Activated naive CD4-positive, alpha-beta T cell treated with anti-CD3 and anti-CD28 coated beads for 36 hours (primary cell): ENCODE results near the gene ASTN2. TPM values are rescaled to one million over a fixed set of nuclear protein-coding genes. Genes with fewer than 3 reads are reported as not detected.

Source experiments
- CTCF ChIA-PET: fragments of 350-600 bp; sonication (Branson Sonifier 250); formaldehyde crosslinking; loops from one replicate; lab custom pipeline; 2021; ENCODE audit warnings: antibody characterized with exemption; lab: Charles Lee
- DNase-seq: peaks from one replicate; pipeline ENCODE4 v3.0.0-alpha.2; 2020
- H3K27ac Mint-ChIP-seq: one replicate; pipeline ENCODE4 v1.8.0; 2021; ENCODE audit warnings: mild to moderate bottlenecking, mixed read lengths
- H3K27me3 Mint-ChIP-seq: one replicate; pipeline ENCODE4 v1.8.0; 2021; ENCODE audit warnings: low read depth, mixed read lengths
- H3K36me3 Mint-ChIP-seq: one replicate; pipeline ENCODE4 v1.8.0; 2021; ENCODE audit warnings: low read depth, mixed read lengths
- H3K4me1 Mint-ChIP-seq: one replicate; pipeline ENCODE4 v1.8.0; 2021; ENCODE audit warnings: low read depth, mixed read lengths
- H3K4me3 Mint-ChIP-seq: one replicate; pipeline ENCODE4 v1.8.0; 2021; ENCODE audit warnings: mild to moderate bottlenecking, moderate library complexity, mixed read lengths
- H3K9me3 Mint-ChIP-seq: one replicate; pipeline ENCODE4 v1.8.0; 2021; ENCODE audit warnings: mixed read lengths
- intact Hi-C: fragments of 100-400 bp; cut with micrococcal nuclease; formaldehyde crosslinking; loops from one replicate; pipeline ENCODE4 v1.15.1; 2023
- total RNA-seq, 2 experiments: library from RNA; stranded (reverse); gene quantifications; one replicate each; pipeline ENCODE4 v1.2.3, GENCODE V29; 2021

The ASTN2 gene
- total RNA-seq, 2 experiments from 2014 or later: 6.0 to 6.6 TPM

DNA sequence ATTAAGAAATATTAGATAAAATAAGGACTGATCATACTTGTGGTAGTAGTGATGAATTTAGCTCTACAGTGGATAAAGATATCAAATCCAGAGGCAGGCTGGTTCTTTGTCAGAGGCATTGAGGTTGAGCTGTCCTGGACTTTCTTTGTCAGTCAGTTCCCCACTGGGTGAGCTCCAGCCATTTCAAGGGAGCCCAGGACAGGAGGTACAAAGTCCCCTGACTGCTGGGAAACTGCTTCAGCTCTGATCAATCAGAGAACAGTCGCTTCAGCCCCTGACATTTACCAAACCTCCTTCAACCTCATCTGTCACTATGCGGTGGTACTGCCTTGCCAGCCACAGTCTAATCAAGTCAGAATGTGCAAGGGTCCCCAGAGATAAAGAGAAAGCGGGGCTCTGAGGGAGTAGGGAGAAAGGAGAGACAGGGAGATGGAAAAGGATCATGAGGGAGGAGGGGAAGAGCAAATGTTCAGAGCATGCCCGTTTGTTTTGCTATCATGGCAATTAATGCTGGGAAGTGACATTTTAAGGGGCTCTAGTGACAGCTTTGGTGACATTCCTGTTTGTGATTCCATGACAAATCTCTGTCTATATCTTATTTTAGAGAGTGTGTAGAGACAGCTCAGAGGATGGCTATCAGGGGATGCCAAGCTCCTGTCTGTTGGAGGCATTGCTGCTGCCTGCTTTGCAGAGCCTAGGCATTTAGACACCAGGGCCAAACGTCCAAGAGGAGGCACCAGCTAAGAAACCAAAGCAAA is 223.2 kb downstream of the ASTN2 start:
- Mint-ChIP-seq H3K4me3 (no peak overlapping the region), H3K36me3 (no peaks in the 10 kb centered on the region), H3K9me3 (peaks cover 11% of the 10 kb centered on the region), H3K4me1 (no peaks in the 10 kb centered on the region), H3K27ac (no peak overlapping the region), H3K27me3 (no peaks in the 10 kb centered on the region)
- CTCF ChIA-PET: no interaction called here
- intact Hi-C loops: no loop called here
- no peak for DNase-seq

DNA sequence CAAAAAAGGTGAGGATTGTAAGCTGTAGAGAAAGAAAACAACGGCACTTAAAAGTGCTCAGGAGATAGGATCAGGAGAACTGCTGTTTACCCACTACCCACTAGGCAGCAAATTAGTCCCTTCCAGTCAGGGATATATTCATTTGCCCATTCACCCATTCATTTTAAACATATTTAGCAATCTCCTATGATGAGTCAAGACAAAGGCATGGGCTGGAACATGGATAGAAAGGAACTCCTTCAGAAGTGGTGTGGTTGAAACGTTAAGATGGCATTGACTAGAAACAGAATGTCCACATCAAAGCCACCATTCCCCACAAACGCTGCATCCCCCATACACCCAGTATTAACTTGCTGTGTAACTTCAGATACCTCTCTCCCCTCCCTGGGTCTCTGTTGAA is 225.7 kb downstream of the ASTN2 start:
- intact Hi-C loops: no loop called here
- CTCF ChIA-PET: no interaction called here
- no peak overlapping the region for H3K4me3 Mint-ChIP-seq
- DNase-seq: no peak
- no peaks in the 10 kb centered on the region for H3K4me1 Mint-ChIP-seq
- peaks cover 3% of the 10 kb centered on the region for H3K27me3 Mint-ChIP-seq
- H3K27ac Mint-ChIP-seq: no peak overlapping the region
- peaks cover 4% of the 10 kb centered on the region for H3K9me3 Mint-ChIP-seq
- no peaks in the 10 kb centered on the region for H3K36me3 Mint-ChIP-seq

DNA sequence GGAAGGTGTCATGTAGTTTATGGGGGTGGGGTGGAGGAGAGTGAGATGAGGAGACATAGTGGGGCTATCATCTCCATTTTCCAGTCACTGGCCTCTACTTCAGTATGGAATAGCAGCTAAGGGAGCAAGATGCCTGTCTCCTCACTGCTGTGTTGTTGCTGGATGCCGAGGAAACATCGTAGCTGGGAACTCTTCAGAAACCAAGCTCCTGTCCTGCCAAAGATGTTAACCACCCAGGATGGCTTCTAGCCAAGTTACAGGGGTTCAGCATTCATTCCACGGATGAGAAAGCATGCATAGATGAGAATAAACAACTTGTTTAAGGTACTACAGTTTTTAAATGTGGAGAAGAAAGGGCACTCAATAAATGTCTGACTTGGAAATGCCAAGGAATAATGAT is 226.5 kb downstream of the ASTN2 start:
- no peaks in the 10 kb centered on the region for H3K4me1 Mint-ChIP-seq
- peaks cover 4% of the 10 kb centered on the region for H3K9me3 Mint-ChIP-seq
- DNase-seq: no peak
- CTCF ChIA-PET: no interaction called here
- H3K4me3 Mint-ChIP-seq: no peak overlapping the region
- intact Hi-C loops: no loop called here
- no peak overlapping the region for H3K27ac Mint-ChIP-seq
- H3K36me3 Mint-ChIP-seq: no peaks in the 10 kb centered on the region
- peaks cover 3% of the 10 kb centered on the region for H3K27me3 Mint-ChIP-seq

DNA sequence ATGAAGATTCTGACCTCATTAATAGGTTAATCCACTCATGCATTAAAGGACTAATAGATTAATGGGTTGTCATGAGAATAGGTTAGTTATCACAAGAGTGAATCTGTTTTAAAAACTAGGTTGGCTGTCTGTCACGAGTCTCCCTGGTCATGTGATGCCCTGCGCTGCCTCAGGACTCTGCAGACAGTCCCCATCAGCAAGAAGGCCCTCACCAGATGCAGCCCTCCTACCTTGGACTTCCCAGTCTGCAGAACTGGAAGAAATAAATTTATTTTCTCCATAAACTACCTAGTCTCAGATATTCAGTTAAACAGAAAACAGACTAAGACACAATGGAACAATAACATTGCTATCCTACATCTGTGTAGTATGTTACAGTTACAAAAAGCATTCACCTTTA is 227.4 kb downstream of the ASTN2 start:
- no peaks in the 10 kb centered on the region for H3K36me3 Mint-ChIP-seq
- no peaks in the 10 kb centered on the region for H3K4me1 Mint-ChIP-seq
- peaks cover 3% of the 10 kb centered on the region for H3K27me3 Mint-ChIP-seq
- H3K27ac Mint-ChIP-seq: no peak overlapping the region
- intact Hi-C loops: no loop called here
- no peak overlapping the region for H3K4me3 Mint-ChIP-seq
- no peak for DNase-seq
- CTCF ChIA-PET: no interaction called here
- H3K9me3 Mint-ChIP-seq: no peaks in the 10 kb centered on the region

DNA sequence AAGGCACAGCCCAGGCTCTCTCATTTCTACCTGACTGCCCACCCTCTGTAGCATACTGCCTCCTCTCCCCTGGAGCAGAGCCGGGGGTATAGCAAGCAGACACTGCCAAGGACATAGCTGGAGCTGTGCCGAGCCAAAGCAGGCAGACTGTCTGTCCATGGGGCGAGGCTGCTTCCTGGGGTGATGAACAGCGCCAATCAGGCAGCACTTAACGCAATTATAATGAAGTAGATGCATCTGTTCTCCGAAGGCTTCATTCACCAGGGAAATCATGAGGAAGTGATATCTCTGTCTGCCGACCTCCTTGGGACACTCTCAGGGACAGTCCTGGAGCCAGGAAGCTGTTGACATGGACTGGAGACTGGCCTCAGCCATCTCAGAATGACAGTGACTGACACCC is 230.7 kb downstream of the ASTN2 start:
- H3K9me3 Mint-ChIP-seq: peaks cover 9% of the 10 kb centered on the region
- no peak overlapping the region for H3K27ac Mint-ChIP-seq
- intact Hi-C loops: no loop called here
- H3K4me3 Mint-ChIP-seq: no peak overlapping the region
- peaks cover 3% of the 10 kb centered on the region for H3K27me3 Mint-ChIP-seq
- H3K4me1 Mint-ChIP-seq: no peaks in the 10 kb centered on the region
- no peaks in the 10 kb centered on the region for H3K36me3 Mint-ChIP-seq
- CTCF ChIA-PET: no interaction called here
- no peak for DNase-seq

DNA sequence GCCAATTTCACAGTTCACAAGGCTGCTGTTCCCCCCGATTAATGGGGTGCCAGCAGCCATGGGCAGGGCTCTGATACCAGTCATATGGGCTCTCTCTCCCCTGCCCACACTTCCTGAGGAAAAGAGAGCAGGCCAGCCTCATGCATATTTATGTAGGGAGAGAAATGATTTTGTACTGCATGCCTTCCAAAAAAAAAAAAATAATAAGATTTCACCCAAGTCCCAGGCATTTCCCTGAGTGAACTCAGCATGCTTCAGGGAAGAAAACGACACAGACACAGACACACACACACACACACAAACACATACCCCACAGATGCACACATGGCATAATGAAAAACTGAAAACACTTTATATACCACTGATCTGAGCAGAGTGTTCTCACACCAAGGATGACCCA is 232.8 kb downstream of the ASTN2 start:
- Mint-ChIP-seq H3K9me3 (peaks cover 9% of the 10 kb centered on the region), H3K36me3 (no peaks in the 10 kb centered on the region), H3K27me3 (peaks cover 3% of the 10 kb centered on the region), H3K27ac (no peak overlapping the region), H3K4me3 (no peak overlapping the region), H3K4me1 (no peaks in the 10 kb centered on the region)
- intact Hi-C loops: no loop called here
- CTCF ChIA-PET: no interaction called here
- no peak for DNase-seq

DNA sequence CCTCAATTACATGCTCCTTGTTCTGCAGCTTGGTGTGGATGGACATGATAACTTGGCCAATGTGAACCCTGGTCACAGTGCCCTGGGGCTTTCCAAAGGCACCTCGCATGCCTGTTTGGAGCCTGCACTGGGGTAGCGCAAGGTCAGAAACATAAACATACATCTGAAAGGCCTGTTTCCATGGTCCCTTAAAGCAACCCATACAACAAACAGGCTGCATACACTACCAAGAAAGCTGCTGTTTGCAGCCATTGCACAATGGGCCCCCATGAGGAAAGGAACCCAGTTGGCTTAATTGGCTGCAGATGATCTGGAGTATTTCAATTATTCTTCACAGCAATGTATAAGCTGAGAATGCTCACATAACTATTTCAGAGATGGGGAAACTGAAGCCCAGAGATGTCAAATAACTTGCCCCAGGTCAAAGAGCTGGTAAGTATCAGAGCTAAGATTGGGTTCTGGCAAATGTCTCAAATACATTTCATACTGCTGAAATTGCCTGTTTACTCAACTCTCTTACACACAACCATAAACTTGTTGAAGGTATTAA is 233.9 kb downstream of the ASTN2 start:
- Mint-ChIP-seq H3K4me3 (no peak overlapping the region), H3K4me1 (no peaks in the 10 kb centered on the region), H3K27me3 (peaks cover 3% of the 10 kb centered on the region), H3K36me3 (no peaks in the 10 kb centered on the region), H3K9me3 (peaks cover 9% of the 10 kb centered on the region), H3K27ac (no peak overlapping the region)
- no peak for DNase-seq
- intact Hi-C loops: no loop called here
- CTCF ChIA-PET: interaction anchor here (0.7 kb wide), 1 partner anchor 445 kb away, joined by 3 read pairs; no protein-coding TSS in a partner anchor

DNA sequence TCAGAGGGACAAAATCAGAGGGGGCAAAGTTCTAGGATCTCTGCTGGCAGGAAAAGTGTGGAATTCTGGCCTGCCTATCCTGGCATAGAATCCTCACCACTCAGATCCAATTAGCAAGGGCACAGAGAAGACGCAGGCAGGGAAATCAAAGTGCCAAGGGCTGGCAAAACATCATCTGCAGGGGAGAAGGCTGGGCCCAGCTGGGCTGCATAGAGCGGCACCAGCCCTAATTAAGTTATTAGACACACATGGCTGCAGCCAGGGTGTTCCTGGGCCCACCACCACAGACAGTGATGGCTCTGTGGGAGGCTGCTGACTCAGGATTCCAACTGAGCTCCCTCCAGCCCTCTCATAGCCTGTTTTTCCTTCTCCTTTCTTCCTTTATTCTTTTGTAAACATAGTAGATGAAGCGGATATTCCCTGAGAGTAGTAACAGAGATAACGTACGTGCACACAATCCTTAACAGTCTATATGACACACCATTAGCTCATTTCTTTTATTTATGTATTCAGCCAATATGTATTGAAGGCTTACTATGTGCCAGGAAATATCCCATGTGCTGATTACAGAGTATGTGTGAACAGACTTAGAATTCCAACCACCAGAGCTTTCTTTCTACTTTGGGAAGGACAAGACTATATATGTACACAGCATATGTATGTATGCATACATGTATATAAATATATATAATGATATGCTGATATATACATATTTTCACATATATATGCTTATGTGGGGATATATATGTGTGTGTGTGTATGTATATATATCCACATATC is 236.1 kb downstream of the ASTN2 start:
- no peak for DNase-seq
- H3K4me1 Mint-ChIP-seq: no peaks in the 10 kb centered on the region
- H3K27ac Mint-ChIP-seq: no peak overlapping the region
- no peaks in the 10 kb centered on the region for H3K27me3 Mint-ChIP-seq
- H3K36me3 Mint-ChIP-seq: no peaks in the 10 kb centered on the region
- intact Hi-C loops: no loop called here
- CTCF ChIA-PET: no interaction called here
- no peak overlapping the region for H3K4me3 Mint-ChIP-seq
- peaks cover 9% of the 10 kb centered on the region for H3K9me3 Mint-ChIP-seq

DNA sequence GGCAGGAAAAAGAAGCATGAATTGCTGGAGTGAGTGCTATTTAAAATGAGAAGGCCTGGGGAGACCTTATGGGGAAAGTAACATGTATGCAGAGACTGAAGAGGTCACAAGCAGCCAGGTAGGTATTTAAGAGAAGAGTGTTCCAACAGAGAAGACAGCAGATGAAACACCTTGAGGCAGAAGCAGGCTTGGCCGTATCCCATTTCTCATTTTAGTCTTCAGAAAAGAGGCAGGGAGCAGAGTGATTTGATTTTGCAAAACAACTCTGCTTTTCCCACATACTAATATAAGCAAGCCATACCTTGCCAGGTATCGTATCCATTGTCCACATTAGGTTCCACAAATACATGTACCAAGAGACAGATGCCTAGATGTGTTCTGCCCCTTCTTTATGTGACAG is 244.3 kb downstream of the ASTN2 start:
- CTCF ChIA-PET: no interaction called here
- no peak for DNase-seq
- Mint-ChIP-seq H3K27ac (no peak overlapping the region), H3K4me3 (no peak overlapping the region), H3K36me3 (no peaks in the 10 kb centered on the region), H3K27me3 (no peaks in the 10 kb centered on the region), H3K9me3 (no peaks in the 10 kb centered on the region), H3K4me1 (no peaks in the 10 kb centered on the region)
- intact Hi-C loops: no loop called here

DNA sequence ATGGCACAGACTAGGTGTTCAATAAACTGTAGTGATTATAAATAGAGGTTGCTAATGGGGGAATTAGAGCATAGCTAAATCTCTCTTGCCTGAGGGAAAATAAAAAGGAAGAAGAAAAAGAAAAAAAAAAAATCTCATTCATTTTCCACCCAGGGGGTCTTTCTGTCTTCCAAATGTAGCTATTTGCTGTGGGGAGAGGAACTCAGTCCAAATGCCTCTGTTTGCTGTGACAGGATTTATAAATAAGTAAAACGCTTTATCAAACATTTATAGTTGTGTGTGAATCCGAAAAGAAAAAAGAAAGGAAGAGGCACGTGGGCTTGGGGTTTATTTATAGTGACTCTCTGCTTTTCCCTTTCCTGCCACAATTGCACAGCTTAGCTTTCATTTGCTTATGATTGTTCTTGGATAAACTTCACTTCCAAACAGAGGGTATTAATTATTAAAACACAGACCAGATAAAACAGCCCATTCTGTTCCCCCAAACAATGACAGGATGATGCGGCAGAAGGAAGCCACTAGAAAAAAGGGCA is 245.7 kb downstream of the ASTN2 start:
- H3K27ac Mint-ChIP-seq: no peak overlapping the region

DNA sequence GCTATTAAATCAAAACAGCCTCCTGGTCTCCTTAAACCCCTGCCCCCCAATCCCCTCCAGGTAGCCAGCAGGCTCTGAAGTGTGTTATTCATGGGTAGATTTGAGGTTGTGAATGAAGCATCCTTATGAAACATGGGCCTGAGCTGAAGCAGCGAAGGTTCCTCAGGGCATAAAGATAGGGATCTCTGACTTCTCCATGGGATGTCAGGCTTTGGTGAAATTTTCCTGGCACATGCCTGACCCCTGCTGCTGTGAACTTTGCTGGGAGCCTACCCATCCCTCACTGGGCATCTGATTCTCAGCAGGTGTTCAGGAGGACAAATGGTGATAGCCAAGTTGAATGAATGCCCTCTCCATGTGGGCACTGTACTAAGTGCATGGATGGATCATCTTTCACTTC is 250.3 kb downstream of the ASTN2 start:
- Mint-ChIP-seq H3K27ac (no peak overlapping the region), H3K4me3 (no peak overlapping the region), H3K36me3 (no peaks in the 10 kb centered on the region), H3K4me1 (no peaks in the 10 kb centered on the region), H3K27me3 (no peaks in the 10 kb centered on the region), H3K9me3 (no peaks in the 10 kb centered on the region)
- CTCF ChIA-PET: no interaction called here
- no peak for DNase-seq
- intact Hi-C loops: no loop called here

More for the DNA sequence above, 245.7 kb downstream of the ASTN2 start:
- no peaks in the 10 kb centered on the region for H3K9me3 Mint-ChIP-seq
- H3K27me3 Mint-ChIP-seq: no peaks in the 10 kb centered on the region
- no peak for DNase-seq
- no peaks in the 10 kb centered on the region for H3K36me3 Mint-ChIP-seq
- no peak overlapping the region for H3K4me3 Mint-ChIP-seq
- intact Hi-C loops: no loop called here
- CTCF ChIA-PET: interaction anchor here (0.6 kb wide), 1 partner anchor 387 kb away, joined by 3 read pairs; no protein-coding TSS in a partner anchor
- H3K4me1 Mint-ChIP-seq: no peaks in the 10 kb centered on the region

DNA sequence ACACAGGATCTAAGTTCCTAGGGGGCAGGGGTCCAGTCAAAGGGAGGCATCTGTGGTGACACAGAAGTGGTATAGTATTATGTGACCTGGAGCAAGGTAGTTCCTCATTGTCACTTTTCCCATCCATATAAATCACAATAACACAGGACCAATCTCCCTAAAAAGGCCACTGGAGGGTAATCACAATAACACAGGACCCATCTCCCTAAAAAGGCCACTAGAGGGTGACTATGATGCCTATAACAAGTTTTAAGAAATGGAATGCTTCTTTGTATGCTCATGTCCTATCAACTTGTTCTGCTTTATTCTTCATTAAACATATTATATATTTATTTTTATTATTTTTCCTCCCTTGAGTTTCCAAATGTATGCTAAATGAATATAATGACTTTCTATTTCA is 254.6 kb downstream of the ASTN2 start:
- Mint-ChIP-seq H3K36me3 (no peaks in the 10 kb centered on the region), H3K4me1 (no peaks in the 10 kb centered on the region), H3K9me3 (no peaks in the 10 kb centered on the region), H3K4me3 (no peak overlapping the region), H3K27me3 (no peaks in the 10 kb centered on the region), H3K27ac (no peak overlapping the region)
- CTCF ChIA-PET: no interaction called here
- no peak for DNase-seq
- intact Hi-C loops: no loop called here
